HG02943 (cell line): ENCODE measurements around the gene ARPP21.

ENCODE experiments used
- ATAC-seq: cut with Tn5 transposase; IDR thresholded peaks from one replicate; pipeline ENCODE4 v1.9.1; 2021; ENCODE audit warnings: mild to moderate bottlenecking, low read depth, moderate library complexity; ENCODE audit not compliant: unreplicated experiment

Gene ARPP21

GRCh38 chr3:35674451-35675109, 35.3 kb downstream of the ARPP21 start:
- ATAC-seq: no peak

GRCh38 chr3:35675206-35675605, 35.9 kb downstream of the ARPP21 start:
- ATAC-seq: no peak

DNA sequence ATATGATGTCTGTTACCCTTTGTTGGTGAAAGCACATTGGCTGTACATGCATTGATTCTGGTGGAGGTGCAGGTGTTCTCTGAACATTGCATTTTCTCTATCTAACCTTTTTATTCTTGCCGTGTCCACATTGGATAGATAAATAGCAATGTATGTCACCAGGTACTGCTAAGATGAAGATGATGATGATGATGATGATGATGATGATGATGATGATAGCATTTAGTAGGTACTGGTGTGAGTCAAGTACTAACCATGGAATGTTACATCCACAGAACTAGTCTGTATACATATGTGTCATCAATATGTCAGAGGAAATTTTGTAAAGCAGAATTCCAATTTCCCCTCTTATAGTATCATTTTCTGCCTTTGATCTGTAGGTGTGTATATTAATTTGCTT, 36.3 kb downstream of the ARPP21 start:
- ATAC-seq: no peak

DNA sequence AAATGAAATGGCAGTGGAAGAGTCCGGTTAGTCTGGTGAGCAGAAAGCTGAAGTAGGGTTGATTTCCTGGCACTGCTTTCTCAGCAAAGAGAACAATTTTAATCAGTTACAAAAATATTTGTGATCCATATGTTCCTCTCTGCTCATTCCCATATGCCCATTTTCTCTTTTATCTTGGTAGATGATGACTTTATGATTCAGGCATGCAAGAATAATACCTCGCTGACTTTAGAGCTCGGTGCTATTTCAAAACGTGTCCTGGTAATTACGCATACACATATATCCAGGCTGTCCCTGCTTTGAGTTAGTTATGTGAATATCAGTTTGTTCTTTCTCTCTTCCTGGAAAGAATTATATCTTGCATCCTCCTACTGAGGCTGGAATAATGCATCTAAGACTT, 38.5 kb downstream of the ARPP21 start:
- ATAC-seq: no peak

DNA sequence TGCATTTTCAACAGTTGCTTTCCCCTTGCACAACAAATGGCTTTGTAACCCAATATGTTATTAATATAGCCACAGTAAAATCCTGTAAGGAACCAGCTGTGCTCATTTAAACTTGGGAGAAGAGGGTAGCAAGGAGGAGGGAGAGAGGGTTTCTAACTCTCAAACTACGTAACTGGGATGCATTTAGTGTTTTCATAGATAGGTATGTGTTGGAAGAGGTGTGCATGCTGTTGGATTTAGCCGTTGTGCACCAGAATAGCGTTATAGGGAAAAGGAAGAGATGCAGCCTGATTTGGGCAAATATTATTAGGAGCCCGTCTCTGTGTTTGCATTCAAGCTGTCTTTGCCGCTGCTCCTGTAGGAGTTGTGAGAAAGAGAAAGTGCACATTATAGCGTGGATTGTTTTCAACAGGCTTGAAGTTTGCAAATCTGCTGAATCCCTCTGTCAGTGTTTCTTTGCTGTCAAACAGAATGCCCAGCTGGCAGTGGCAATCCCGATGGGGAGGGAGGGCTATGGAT, 39.4 kb downstream of the ARPP21 start:
- ATAC-seq: no peak

DNA sequence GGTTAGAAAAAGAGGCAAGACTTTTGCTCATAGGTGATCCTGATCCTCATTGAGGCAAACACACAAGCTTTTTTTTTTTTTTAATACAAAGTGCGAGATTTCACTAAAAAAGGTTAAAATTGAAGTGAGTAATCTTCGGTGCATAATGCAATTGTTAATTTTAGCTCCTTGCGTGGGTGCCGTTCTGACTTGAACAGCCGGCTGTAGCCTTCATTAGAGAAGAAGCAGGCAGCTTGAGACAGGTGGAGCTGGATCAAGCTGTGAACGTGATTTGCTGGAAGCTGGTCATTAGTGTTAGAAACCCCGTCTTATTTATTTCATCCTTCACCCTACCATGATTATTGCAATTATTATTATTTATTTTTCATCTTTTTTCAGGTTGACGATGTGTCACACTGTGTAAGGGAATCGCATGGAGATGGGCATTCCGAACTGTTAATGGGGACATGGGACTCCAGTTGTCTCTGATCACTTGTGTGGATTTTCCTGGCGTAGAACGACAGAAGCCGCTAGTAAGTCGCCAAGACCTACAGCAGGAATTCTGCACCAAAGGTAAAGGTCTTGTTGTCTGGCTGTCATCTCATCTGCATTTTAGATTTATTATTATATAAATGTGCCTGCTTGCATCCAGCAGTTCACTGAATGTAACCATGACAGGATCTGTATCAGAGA, 40.2 kb downstream of the ARPP21 start:
- ATAC-seq: no peak

DNA sequence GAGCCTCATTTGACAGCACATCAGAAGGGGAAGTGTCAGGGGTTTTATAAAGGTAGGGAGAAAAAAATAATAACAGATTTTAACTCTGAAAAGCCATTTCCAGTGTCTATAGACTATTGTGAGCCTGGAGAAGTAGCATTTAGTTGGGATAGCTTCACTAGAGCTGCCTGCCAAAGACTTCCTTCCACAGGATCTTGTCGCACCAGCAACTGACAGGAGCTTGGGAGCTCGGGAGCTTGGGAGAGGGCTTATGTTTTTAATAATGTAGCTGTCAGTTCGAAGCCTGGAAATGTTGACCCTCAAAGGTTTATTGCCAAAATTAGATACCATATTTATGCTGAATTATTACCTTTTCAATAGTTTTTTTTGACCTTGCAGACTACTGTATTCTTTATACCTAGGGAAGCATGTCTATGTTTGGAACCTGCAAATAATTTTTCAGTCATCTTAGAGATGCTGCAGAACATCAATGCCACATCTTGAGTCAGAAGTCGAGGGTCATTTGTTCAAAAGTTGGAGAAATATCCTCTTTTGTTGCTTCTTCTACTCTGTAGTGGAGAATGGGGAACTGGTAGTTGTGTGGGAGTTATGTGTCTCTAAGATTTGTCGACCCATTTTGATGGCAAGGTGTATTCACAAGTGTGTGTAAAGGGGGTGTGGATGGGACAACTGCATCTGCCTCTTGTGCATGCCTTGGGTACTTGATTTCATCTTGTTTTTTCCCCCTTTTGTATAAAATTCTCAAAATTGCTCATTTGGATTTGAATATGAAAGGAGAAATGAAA, 41.7 kb downstream of the ARPP21 start:
- ATAC-seq: no peak

DNA sequence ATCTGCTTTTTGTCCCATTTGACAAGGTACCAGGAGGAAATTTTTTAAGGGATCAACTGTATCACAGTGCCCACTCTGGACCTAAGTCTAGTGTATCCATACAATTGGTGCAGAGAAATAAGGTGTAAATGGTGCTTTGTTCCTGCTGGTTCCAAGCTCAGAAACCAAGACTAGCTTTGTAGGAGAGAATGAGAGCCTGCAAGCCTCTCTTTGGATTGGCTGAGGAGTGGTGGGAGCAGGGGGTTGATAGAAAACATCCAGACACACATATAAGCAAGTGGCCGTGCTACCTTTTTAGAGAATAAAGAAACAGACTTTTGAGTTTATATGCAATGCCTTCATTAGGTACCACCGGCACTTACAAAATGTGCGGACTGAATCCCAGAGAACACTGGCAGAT, 45.8 kb downstream of the ARPP21 start:
- ATAC-seq: no peak

GRCh38 chr3:35688826-35689225, 49.5 kb downstream of the ARPP21 start:
- no peak for ATAC-seq

- no peak for ATAC-seq
These were observed 50.9 kb downstream of the ARPP21 start for GRCh38 chr3:35690271-35690670.

DNA sequence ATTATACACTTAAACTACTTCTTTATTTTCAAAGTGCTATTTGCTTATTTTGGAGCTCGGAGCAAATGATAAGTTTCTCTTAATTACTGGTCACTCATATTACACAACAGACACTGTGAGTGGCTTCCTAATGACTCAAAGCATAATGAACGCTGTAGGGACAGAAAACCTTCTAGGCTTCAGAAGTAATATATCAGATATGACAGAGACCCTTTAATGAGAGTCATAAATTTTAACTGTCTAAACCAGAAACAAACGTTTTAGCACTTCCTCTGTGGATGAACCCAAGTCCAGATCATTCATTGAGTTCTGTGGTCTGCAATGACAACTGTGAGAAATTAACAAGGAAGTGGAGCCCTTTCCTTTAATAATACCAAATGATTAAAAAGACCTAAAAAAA, 66.6 kb downstream of the ARPP21 start:
- ATAC-seq: no peak

DNA sequence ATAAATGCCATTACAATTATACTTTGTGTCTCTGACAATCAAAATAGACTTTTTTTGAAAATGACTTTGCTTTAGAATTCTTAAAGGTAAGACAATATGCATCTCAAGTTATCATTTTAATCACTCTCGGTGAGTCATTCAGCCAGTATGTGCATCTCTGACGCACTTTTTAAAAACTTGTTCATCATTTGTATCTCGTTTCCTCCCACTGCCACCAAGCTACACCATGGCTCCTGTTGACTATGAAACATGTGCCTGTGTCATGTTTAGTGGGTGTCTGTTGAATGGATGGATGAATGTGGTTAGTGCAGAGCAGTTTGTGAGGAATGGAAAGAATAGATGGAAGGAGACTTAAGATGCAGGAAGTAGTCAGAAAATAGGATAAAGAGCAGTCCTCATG, 68.6 kb downstream of the ARPP21 start:
- ATAC-seq: no peak

DNA sequence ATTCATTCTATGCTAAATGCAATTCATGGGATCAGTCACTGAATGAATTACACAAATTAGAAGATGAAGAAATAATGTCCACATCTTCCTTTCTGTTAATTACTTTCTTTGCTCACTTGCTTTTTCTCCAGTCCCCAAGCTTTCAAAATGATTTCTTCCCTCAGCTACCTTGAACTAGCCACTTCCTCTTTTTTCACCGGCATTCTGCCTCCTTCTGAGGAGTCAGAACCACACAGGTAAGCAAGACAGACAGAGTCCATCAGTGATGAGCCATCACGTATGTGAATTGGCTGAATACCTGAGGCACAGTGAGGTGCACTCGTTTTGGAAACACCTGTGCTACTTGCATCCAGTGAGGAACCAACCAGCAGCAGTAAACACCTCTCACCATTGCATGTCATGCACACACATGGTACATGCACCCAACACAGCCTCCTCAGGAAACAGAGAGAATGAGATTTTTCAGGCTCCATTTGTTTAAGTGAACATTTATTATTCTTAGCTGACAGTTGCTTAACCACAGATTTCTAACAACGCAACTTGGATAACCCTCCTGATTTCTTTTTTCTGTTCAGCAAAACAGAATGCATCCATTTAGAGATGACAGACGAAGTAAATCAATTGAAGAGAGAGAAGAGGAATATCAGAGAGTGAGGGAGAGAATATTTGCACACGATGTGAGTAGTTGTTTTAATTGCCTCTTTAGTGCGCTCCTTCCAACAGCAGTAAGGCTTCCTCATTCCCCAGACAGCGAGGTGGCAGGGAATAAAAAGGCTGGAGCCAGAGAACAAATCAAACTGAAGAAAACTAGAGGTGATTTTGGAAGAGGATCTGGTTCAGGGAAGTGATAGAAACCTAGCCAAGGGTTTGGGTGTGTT, 69.3 kb downstream of the ARPP21 start:
- no peak for ATAC-seq

GRCh38 chr3:35709691-35710090, 70.4 kb downstream of the ARPP21 start:
- ATAC-seq: no peak

- no peak for ATAC-seq
These were observed 71.2 kb downstream of the ARPP21 start for GRCh38 chr3:35710554-35710953.

DNA sequence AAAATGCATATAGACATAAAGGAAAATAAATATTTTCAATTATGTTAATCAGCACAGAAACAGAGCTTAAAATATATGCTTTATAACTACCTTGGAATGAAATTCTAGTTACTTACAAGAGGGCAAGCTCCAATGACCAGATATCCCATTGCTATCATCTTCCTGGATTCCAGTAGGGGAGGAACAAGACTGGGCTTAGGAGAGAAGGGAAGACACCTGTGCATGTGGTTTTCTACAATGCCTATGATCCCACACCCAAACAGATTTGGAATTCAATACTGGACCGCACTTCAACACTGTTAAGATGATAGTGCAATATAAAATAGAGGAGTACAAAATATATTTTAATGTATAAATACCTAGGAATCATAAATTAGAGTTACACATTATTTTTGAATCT, 79.6 kb downstream of the ARPP21 start:
- no peak for ATAC-seq

DNA sequence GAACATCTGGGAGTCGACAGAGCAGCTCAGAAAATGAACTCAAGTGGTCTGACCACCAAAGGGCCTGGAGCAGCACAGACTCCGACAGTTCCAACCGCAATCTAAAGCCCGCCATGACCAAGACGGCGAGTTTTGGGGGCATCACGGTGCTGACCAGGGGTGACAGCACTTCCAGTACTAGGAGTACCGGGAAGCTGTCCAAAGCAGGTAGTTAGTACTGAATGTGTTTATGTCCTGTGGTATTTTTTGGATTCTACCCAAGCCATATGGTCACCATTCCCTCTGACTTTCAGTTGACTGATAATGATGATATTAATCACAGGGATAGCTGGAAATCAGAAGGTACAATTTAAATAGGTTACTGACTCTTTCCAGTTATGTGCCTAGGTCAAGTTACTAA, 82.3 kb downstream of the ARPP21 start:
- no peak for ATAC-seq

DNA sequence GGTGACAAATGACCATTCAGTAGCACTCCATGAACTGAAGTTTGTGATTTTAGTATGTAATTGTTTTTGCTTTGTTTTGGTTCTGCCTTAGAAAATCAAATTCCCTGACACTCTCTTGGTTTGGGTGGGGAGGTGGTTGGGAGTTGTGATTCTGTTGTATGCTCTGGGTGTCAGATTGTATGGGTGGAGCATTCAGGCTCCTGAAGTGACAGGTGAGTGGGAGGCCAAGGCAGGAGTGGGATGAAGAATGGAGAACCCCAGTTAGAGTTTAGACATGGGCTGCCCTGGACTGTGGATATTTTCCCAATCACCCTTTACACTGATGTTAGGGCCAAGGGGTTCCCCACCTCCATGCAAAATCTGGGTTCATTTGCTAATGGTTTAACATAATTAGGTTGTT, 83.6 kb downstream of the ARPP21 start:
- ATAC-seq: no peak

- no peak for ATAC-seq
These were observed 84.3 kb downstream of the ARPP21 start for GRCh38 chr3:35723480-35724097.

- no peak for ATAC-seq
These were observed 84.8 kb downstream of the ARPP21 start for GRCh38 chr3:35724106-35724505.
